KMS-11 (cell line): ENCODE measurements around the gene ZNF333.
"Not testable (repeated sequence)": the region's sequence is repeated elsewhere in the genome, so short reads cannot be mapped to it uniquely, and the experiment has no call there.

ENCODE experiments used
- H2AFZ ChIP-seq: fragments of 200-600 bp; sonication (generic); 2 replicates; pipeline ENCODE4 v1.6.1; 2016; ENCODE audit warnings: antibody characterized with exemption, mixed run types, low read depth
- H3K27ac ChIP-seq: fragments of 200-600 bp; sonication (generic); 2 replicates; pipeline ENCODE4 v1.6.1; 2016; ENCODE audit warnings: mild to moderate bottlenecking, mixed run types
- H3K27me3 ChIP-seq: fragments of 200-600 bp; sonication (generic); 2 replicates; pipeline ENCODE4 v1.6.1; 2017; ENCODE audit warnings: mild to moderate bottlenecking, low read depth, mixed run types, moderate library complexity; ENCODE audit not compliant: insufficient read depth
- H3K36me3 ChIP-seq: fragments of 200-600 bp; sonication (generic); 2 replicates; pipeline ENCODE4 v1.6.1; 2017; ENCODE audit warnings: mild to moderate bottlenecking, mixed run types; ENCODE audit not compliant: insufficient read depth
- H3K4me1 ChIP-seq: fragments of 200-600 bp; sonication (generic); 2 replicates; pipeline ENCODE4 v1.6.1; 2016; ENCODE audit warnings: mild to moderate bottlenecking, low read depth, mixed run types; ENCODE audit not compliant: poor library complexity, severe bottlenecking
- H3K4me2 ChIP-seq: fragments of 200-600 bp; sonication (generic); 2 replicates; pipeline ENCODE4 v1.7.0; 2016; ENCODE audit warnings: mild to moderate bottlenecking, mixed run types
- H3K4me3 ChIP-seq: fragments of 200-600 bp; sonication (generic); IDR thresholded peaks from 2 replicates; pipeline ENCODE4 v1.6.1; 2017; ENCODE audit warnings: low read depth, low read length, mixed read lengths; ENCODE audit not compliant: insufficient read depth
- H3K79me2 ChIP-seq: fragments of 200-600 bp; sonication (generic); 2 replicates; pipeline ENCODE4 v1.6.1; 2016; ENCODE audit warnings: low read depth, mixed run types; ENCODE audit not compliant: insufficient read depth
- H3K9ac ChIP-seq: fragments of 200-600 bp; sonication (generic); 2 replicates; pipeline ENCODE4 v1.6.1; 2016; ENCODE audit warnings: mild to moderate bottlenecking, mixed run types
- H4K20me1 ChIP-seq: fragments of 200-600 bp; sonication (generic); 2 replicates; pipeline ENCODE4 v1.6.1; 2016; ENCODE audit warnings: mild to moderate bottlenecking, mixed run types; ENCODE audit not compliant: insufficient read depth
- CTCF ChIP-seq: fragments of 200-600 bp; sonication (generic); conservative IDR thresholded peaks from 2 replicates; pipeline ENCODE4 v1.6.1; 2017; ENCODE audit warnings: low read depth, mild to moderate bottlenecking, antibody characterized with exemption, low read length, moderate library complexity, mixed read lengths

Gene ZNF333

GRCh38 chr19:14764401-14764800, 74.6 kb downstream of the ZNF333 start:
- Histone ChIP-seq H3K27me3 (no peaks in the 10 kb centered on the region; the same call in 1 of the 2 replicates), H3K27ac (no peak overlapping the region), H3K4me2 (no peak overlapping the region), H2AFZ (no peak overlapping the region), H3K79me2 (no peaks in the 10 kb centered on the region), H3K36me3 (no peaks in the 10 kb centered on the region), H4K20me1 (no peaks in the 10 kb centered on the region), H3K4me1 (no peaks in the 10 kb centered on the region), H3K9ac (no peak overlapping the region), H3K4me3 (no peak overlapping the region)
- TF ChIP-seq CTCF, result no peak

- H4K20me1 ChIP-seq, H2AFZ ChIP-seq, H3K79me2 ChIP-seq, H3K4me3 ChIP-seq, H3K36me3 ChIP-seq, H3K4me2 ChIP-seq, H3K4me1 ChIP-seq, H3K27ac ChIP-seq, H3K9ac ChIP-seq, H3K27me3 ChIP-seq: not testable (repeated sequence)
Measured at GRCh38 chr19:14765403-14765802, 75.6 kb downstream of the ZNF333 start.

GRCh38 chr19:14765841-14766240, 76.0 kb downstream of the ZNF333 start:
- not testable (repeated sequence) for H3K4me2 ChIP-seq, H3K79me2 ChIP-seq, H3K27ac ChIP-seq, H3K36me3 ChIP-seq, H3K9ac ChIP-seq, H3K27me3 ChIP-seq, H3K4me1 ChIP-seq, H3K4me3 ChIP-seq, H4K20me1 ChIP-seq, H2AFZ ChIP-seq

- no peaks in the 10 kb centered on the region; the same call in 1 of the 2 replicates for H3K27me3 ChIP-seq
- no peaks in the 10 kb centered on the region for H3K79me2 ChIP-seq
- no peak overlapping the region for H3K4me2 ChIP-seq
- H3K36me3 ChIP-seq, result no peaks in the 10 kb centered on the region
- H3K4me1 ChIP-seq, result no peaks in the 10 kb centered on the region
- no peak overlapping the region for H3K4me3 ChIP-seq
- H3K27ac ChIP-seq, result no peak overlapping the region
- no peaks in the 10 kb centered on the region for H4K20me1 ChIP-seq
- H3K9ac ChIP-seq, result no peak overlapping the region
- H2AFZ ChIP-seq, result no peak overlapping the region
- no peak for TF ChIP-seq CTCF
Measured at GRCh38 chr19:14767466-14767971, 77.7 kb downstream of the ZNF333 start.

GRCh38 chr19:14768001-14768400, 78.2 kb downstream of the ZNF333 start:
- no peaks in the 10 kb centered on the region for H3K36me3 ChIP-seq
- TF ChIP-seq CTCF, result no peak
- no peak overlapping the region for H3K9ac ChIP-seq
- H4K20me1 ChIP-seq, result no peaks in the 10 kb centered on the region
- no peaks in the 10 kb centered on the region for H3K4me1 ChIP-seq
- H2AFZ ChIP-seq, result no peak overlapping the region
- H3K27me3 ChIP-seq, result no peaks in the 10 kb centered on the region; the same call in 1 of the 2 replicates
- no peak overlapping the region for H3K27ac ChIP-seq
- H3K79me2 ChIP-seq, result no peaks in the 10 kb centered on the region
- no peak overlapping the region for H3K4me2 ChIP-seq
- no peak overlapping the region for H3K4me3 ChIP-seq
